HepG2 (cell line): ENCODE data around the gene PLIN3. TPM values are rescaled to one million over a fixed set of nuclear protein-coding genes. Genes with fewer than 3 reads are reported as not detected.

Experiments used
- KMT2B ChIP-seq: IDR thresholded peaks from 2 replicates; pipeline ENCODE4 v1.6.1; 2016; ENCODE audit warnings: missing genetic modification reagents, missing compliant biosample characterization
- MAF1 ChIP-seq: sonication (generic); formaldehyde crosslinking; IDR thresholded peaks from 2 replicates; pipeline ENCODE4 v1.5.0; 2020; ENCODE audit warnings: missing genetic modification reagents, borderline replicate concordance
- MAZ ChIP-seq, 2 experiments: sonication (generic) in 1 of 2; formaldehyde crosslinking in 1 of 2; IDR thresholded peaks; 2 replicates each; pipeline versions ENCODE4 v1.5.0 to v1.6.1; 2012 to 2020; ENCODE audit warnings: low read depth in 2 of 2, mild to moderate bottlenecking in 2 of 2, borderline replicate concordance in 1 of 2, improper control_type of control experiment in 1 of 2, low read length in 1 of 2, missing genetic modification reagents in 1 of 2, moderate library complexity in 1 of 2
- RCOR2 ChIP-seq: IDR thresholded peaks from 2 replicates; pipeline ENCODE4 v1.6.1; 2016; ENCODE audit warnings: missing biosample characterization, missing genetic modification reagents
- REXO4 ChIP-seq: sonication (generic); formaldehyde crosslinking; IDR thresholded peaks from 2 replicates; pipeline ENCODE4 v1.8.0; 2022; ENCODE audit warnings: missing genetic modification reagents, mild to moderate bottlenecking, borderline replicate concordance
- RXRB ChIP-seq: IDR thresholded peaks from 2 replicates; pipeline ENCODE4 v1.6.1; 2016; ENCODE audit warnings: borderline replicate concordance, missing genetic modification reagents, missing compliant biosample characterization
- SOX5 ChIP-seq: IDR thresholded peaks from 2 replicates; pipeline ENCODE4 v1.6.1; 2016; ENCODE audit warnings: borderline replicate concordance
- SRSF1 ChIP-seq: fragments of 200-400 bp; formaldehyde crosslinking; optimal IDR thresholded peaks from 2 replicates; pipeline ENCODE3; 2017; ENCODE audit warnings: mild to moderate bottlenecking, low read depth, low read length, moderate library complexity
- ZNF138 ChIP-seq: sonication (generic); formaldehyde crosslinking; IDR thresholded peaks from 2 replicates; pipeline ENCODE4 v1.5.0; 2020; ENCODE audit warnings: mild to moderate bottlenecking, low read depth, missing genetic modification reagents
- ZNF180 ChIP-seq: sonication (generic); formaldehyde crosslinking; IDR thresholded peaks from 2 replicates; pipeline ENCODE4 v1.4.0; 2020; ENCODE audit warnings: low read depth, missing genetic modification reagents, borderline replicate concordance
- ZNF550 ChIP-seq: sonication (generic); formaldehyde crosslinking; IDR thresholded peaks from 2 replicates; pipeline ENCODE4 v1.4.0; 2020; ENCODE audit warnings: mild to moderate bottlenecking, missing genetic modification reagents, borderline replicate concordance
- ZNF552 ChIP-seq: sonication (generic); formaldehyde crosslinking; IDR thresholded peaks from 2 replicates; pipeline ENCODE4 v1.9.0; 2022; ENCODE audit warnings: missing genetic modification reagents, mild to moderate bottlenecking, borderline replicate concordance
- ZNF713 ChIP-seq: sonication (generic); formaldehyde crosslinking; IDR thresholded peaks from 2 replicates; pipeline ENCODE4 v1.4.0; 2020; ENCODE audit warnings: mild to moderate bottlenecking, missing genetic modification reagents
- polyA plus RNA-seq, 8 experiments: library from polyadenylated mRNA; depleted of rRNA in 3 of 8; stranded (reverse) in 7 of 8; unstranded in 1 of 8; fragments of >200 nt; fragmentation: Illumina TruSeq in 4 of 8; extraction: Trizol in 4 of 8; gene quantifications; 2 replicates each; pipeline versions ENCODE4 v1.2.1 to v1.2.3, GENCODE V29; 2011 to 2016; ENCODE audit warnings: low read depth in 4 of 8, missing spikeins in 1 of 8, mixed read lengths in 1 of 8; ENCODE audit not compliant: insufficient read depth in 1 of 8
- total RNA-seq, 5 experiments: library from RNA; depleted of rRNA; stranded (reverse); fragments of >200 nt; fragmentation: Illumina TruSeq; extraction: Trizol; gene quantifications; 2 replicates each; pipeline ENCODE4 v1.2.3, GENCODE V29; 2016; ENCODE audit warnings: low read depth in 1 of 5
- TF ChIP-seq, protein P1 (sequence below): sonication (generic); formaldehyde crosslinking; IDR thresholded peaks from 2 replicates; pipeline ENCODE4 v1.4.0; 2020; ENCODE audit warnings: missing genetic modification reagents
- TF ChIP-seq, protein P2 (sequence below): sonication (generic); formaldehyde crosslinking; IDR thresholded peaks from 2 replicates; pipeline ENCODE4 v1.4.0; 2020; ENCODE audit warnings: mild to moderate bottlenecking, missing genetic modification reagents
- TF ChIP-seq, protein P3 (sequence below): sonication (generic); formaldehyde crosslinking; IDR thresholded peaks from 2 replicates; pipeline ENCODE4 v1.4.0; 2020; ENCODE audit warnings: missing genetic modification reagents, mild to moderate bottlenecking, borderline replicate concordance
- TF ChIP-seq, protein P4 (sequence below): sonication (generic); formaldehyde crosslinking; IDR thresholded peaks from 2 replicates; pipeline ENCODE4 v1.9.0; 2022; ENCODE audit warnings: low read depth, missing genetic modification reagents

PLIN3 gene
- total and polyA plus RNA-seq, 2 of the 13 experiments (the other 11 are each of a cell fraction or from before 2014, with no cell fraction given), result 49.3 to 57.9 TPM

DNA sequence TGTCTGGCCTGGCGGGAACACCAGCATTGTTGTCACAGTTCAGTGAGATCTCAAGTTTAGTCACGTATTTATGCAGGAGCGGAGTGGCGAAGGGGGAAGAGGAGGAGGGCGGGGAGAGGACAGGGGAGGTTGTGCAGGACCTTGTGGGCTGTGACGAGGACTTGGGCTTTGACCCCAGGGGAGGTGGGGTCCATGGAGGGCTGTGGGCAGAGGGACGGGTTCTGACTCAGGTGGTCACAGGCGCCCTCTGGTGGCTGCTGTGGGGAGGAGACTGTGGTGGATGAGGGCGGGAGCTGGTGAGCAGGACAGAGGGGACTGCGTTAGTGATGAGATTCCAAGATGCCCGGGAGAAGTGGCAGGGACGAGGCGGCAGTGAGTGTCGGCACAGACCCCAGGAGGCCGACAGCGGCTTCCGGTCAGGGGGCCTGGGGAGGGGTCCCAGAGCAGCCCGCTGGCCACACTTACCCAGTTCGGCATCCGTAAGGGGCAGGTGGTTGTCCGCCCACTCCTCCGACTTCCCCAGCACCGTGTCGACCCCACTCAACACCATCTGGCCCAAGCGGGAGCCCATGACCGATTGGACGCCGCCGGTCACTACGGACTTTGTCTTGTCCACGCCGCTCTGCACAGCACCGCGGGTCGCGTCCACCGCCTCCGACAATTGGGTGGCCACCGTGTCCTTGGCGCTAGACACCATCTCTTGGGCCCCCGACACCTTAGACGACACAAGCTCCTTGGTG is 15.7 kb downstream of the PLIN3 start (continued):
- TF ChIP-seq, protein P1, sequence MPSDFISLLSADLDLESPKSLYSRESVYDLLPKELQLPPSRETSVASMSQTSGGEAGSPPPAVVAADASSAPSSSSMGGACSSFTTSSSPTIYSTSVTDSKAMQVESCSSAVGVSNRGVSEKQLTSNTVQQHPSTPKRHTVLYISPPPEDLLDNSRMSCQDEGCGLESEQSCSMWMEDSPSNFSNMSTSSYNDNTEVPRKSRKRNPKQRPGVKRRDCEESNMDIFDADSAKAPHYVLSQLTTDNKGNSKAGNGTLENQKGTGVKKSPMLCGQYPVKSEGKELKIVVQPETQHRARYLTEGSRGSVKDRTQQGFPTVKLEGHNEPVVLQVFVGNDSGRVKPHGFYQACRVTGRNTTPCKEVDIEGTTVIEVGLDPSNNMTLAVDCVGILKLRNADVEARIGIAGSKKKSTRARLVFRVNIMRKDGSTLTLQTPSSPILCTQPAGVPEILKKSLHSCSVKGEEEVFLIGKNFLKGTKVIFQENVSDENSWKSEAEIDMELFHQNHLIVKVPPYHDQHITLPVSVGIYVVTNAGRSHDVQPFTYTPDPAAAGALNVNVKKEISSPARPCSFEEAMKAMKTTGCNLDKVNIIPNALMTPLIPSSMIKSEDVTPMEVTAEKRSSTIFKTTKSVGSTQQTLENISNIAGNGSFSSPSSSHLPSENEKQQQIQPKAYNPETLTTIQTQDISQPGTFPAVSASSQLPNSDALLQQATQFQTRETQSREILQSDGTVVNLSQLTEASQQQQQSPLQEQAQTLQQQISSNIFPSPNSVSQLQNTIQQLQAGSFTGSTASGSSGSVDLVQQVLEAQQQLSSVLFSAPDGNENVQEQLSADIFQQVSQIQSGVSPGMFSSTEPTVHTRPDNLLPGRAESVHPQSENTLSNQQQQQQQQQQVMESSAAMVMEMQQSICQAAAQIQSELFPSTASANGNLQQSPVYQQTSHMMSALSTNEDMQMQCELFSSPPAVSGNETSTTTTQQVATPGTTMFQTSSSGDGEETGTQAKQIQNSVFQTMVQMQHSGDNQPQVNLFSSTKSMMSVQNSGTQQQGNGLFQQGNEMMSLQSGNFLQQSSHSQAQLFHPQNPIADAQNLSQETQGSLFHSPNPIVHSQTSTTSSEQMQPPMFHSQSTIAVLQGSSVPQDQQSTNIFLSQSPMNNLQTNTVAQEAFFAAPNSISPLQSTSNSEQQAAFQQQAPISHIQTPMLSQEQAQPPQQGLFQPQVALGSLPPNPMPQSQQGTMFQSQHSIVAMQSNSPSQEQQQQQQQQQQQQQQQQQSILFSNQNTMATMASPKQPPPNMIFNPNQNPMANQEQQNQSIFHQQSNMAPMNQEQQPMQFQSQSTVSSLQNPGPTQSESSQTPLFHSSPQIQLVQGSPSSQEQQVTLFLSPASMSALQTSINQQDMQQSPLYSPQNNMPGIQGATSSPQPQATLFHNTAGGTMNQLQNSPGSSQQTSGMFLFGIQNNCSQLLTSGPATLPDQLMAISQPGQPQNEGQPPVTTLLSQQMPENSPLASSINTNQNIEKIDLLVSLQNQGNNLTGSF (CRISPR knock-in tag), result no peak
- TF ChIP-seq ZNF550 (CRISPR knock-in tag), result no peak
- peak; percentile 41; the same call in 1 of the 2 replicates for TF ChIP-seq SOX5 (CRISPR knock-in tag)
- no peak for TF ChIP-seq KMT2B (CRISPR knock-in tag)
- TF ChIP-seq, protein P2, sequence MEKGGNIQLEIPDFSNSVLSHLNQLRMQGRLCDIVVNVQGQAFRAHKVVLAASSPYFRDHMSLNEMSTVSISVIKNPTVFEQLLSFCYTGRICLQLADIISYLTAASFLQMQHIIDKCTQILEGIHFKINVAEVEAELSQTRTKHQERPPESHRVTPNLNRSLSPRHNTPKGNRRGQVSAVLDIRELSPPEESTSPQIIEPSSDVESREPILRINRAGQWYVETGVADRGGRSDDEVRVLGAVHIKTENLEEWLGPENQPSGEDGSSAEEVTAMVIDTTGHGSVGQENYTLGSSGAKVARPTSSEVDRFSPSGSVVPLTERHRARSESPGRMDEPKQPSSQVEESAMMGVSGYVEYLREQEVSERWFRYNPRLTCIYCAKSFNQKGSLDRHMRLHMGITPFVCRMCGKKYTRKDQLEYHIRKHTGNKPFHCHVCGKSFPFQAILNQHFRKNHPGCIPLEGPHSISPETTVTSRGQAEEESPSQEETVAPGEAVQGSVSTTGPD (CRISPR knock-in tag), result no peak
- TF ChIP-seq, protein P3, sequence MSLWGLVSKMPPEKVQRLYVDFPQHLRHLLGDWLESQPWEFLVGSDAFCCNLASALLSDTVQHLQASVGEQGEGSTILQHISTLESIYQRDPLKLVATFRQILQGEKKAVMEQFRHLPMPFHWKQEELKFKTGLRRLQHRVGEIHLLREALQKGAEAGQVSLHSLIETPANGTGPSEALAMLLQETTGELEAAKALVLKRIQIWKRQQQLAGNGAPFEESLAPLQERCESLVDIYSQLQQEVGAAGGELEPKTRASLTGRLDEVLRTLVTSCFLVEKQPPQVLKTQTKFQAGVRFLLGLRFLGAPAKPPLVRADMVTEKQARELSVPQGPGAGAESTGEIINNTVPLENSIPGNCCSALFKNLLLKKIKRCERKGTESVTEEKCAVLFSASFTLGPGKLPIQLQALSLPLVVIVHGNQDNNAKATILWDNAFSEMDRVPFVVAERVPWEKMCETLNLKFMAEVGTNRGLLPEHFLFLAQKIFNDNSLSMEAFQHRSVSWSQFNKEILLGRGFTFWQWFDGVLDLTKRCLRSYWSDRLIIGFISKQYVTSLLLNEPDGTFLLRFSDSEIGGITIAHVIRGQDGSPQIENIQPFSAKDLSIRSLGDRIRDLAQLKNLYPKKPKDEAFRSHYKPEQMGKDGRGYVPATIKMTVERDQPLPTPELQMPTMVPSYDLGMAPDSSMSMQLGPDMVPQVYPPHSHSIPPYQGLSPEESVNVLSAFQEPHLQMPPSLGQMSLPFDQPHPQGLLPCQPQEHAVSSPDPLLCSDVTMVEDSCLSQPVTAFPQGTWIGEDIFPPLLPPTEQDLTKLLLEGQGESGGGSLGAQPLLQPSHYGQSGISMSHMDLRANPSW (CRISPR knock-in tag), result no peak
- TF ChIP-seq RXRB (CRISPR knock-in tag), result peak; percentile 50; the same call in 1 of the 2 replicates
- TF ChIP-seq MAF1 (CRISPR knock-in tag), result no peak
- no peak for TF ChIP-seq SRSF1
- TF ChIP-seq RCOR2 (CRISPR knock-in tag), result no peak
- no peak for TF ChIP-seq ZNF713 (CRISPR knock-in tag)
- no peak for TF ChIP-seq ZNF138 (CRISPR knock-in tag)
- TF ChIP-seq REXO4 (CRISPR knock-in tag), result no peak
- 0 out of 2 replicates have a peak, but pooled peaks have one; percentile 29 for TF ChIP-seq ZNF552 (CRISPR knock-in tag)
- peak; percentile 74; the same call in 1 of the 2 replicates for TF ChIP-seq MAZ (IDR thresholded peaks at IDR 0.05; ENCODE audit: borderline replicate concordance, low read depth, low read length)
- peak; percentile 93 for TF ChIP-seq MAZ (CRISPR knock-in tag; IDR thresholded peaks at IDR 0.05; ENCODE audit: low read depth)
- TF ChIP-seq, protein P4, sequence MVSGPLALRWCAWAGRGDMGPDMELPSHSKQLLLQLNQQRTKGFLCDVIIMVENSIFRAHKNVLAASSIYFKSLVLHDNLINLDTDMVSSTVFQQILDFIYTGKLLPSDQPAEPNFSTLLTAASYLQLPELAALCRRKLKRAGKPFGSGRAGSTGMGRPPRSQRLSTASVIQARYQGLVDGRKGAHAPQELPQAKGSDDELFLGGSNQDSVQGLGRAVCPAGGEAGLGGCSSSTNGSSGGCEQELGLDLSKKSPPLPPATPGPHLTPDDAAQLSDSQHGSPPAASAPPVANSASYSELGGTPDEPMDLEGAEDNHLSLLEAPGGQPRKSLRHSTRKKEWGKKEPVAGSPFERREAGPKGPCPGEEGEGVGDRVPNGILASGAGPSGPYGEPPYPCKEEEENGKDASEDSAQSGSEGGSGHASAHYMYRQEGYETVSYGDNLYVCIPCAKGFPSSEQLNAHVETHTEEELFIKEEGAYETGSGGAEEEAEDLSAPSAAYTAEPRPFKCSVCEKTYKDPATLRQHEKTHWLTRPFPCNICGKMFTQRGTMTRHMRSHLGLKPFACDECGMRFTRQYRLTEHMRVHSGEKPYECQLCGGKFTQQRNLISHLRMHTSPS (CRISPR knock-in tag), result no peak
- TF ChIP-seq ZNF180 (CRISPR knock-in tag), result no peak
